ENCODE data around the gene GRM4.
A peak's percentile ranks its signal among the peaks of the same experiment; 100 is the strongest.

GRM4 gene

DNA sequence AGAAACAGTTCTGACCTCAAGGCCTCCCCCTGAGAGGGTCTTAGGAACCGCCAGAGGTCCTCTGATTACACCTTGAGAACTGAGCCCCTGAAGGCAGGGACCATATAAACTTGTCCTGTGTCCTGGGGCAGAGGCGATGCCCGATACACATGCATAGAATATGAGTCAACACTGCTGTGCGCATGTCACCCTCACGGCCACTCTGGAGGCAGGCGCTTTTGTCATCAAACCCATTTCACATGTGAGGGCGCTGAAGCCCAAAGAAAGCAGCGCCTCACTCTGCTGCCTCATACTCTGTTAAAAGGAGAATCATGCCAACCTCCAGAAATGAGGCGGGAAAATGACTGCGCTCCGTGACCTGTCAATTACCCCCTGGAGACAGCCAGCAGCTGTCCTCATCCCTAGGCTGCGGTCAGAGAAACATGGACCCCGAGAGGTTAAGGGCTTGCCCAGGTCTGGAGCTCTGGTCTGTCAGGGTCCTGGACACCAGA is 158.3 kb downstream of the GRM4 start:
- peaks cover 2% of the 10 kb centered on the region for H3K9me3 Mint-ChIP-seq
- H3K27ac Mint-ChIP-seq, result peak overlapping the region in 1 of 3 experiments; percentile 28
- H3K27me3 Mint-ChIP-seq (ENCODE audit: low read depth), result peaks cover 13% of the 10 kb centered on the region
- peaks cover 63% of the 10 kb centered on the region for H3K4me1 Mint-ChIP-seq
- TF ChIP-seq, protein P1, sequence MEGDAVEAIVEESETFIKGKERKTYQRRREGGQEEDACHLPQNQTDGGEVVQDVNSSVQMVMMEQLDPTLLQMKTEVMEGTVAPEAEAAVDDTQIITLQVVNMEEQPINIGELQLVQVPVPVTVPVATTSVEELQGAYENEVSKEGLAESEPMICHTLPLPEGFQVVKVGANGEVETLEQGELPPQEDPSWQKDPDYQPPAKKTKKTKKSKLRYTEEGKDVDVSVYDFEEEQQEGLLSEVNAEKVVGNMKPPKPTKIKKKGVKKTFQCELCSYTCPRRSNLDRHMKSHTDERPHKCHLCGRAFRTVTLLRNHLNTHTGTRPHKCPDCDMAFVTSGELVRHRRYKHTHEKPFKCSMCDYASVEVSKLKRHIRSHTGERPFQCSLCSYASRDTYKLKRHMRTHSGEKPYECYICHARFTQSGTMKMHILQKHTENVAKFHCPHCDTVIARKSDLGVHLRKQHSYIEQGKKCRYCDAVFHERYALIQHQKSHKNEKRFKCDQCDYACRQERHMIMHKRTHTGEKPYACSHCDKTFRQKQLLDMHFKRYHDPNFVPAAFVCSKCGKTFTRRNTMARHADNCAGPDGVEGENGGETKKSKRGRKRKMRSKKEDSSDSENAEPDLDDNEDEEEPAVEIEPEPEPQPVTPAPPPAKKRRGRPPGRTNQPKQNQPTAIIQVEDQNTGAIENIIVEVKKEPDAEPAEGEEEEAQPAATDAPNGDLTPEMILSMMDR (IDR thresholded peaks at IDR 0.05; ENCODE audit: unreplicated experiment in 3 of 3), result no peak
- H3K4me3 Mint-ChIP-seq, result no peak overlapping the region
- H3K36me3 Mint-ChIP-seq (ENCODE audit: low read depth), result no peaks in the 10 kb centered on the region

DNA sequence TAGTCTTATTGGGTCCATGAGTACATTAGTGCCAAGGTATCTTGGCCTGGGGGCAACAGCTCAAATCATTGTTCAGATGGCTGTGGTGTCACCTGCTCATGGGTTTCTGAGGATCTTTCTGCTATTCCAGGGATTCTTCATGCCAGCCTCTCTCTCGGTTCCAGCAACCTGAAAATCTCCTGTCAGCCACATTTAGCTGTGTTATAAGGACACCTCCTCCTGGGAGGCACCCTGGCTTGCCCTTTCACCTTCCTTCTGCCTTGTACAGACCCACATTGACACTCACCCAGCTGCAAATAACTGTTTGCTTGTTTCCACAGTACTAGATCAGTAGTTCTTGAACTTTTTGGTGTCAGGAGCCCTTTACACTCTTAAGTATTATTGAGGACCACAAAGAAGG is 159.9 kb downstream of the GRM4 start:
- TF ChIP-seq, protein P1 (IDR thresholded peaks at IDR 0.05; ENCODE audit: unreplicated experiment in 3 of 3), result no peak
- Mint-ChIP-seq H3K4me1 (peaks cover 64% of the 10 kb centered on the region), H3K36me3 (ENCODE audit: low read depth) (no peaks in the 10 kb centered on the region), H3K27me3 (ENCODE audit: low read depth) (peaks cover 15% of the 10 kb centered on the region), H3K9me3 (peaks cover 2% of the 10 kb centered on the region), H3K27ac (no peak overlapping the region), H3K4me3 (no peak overlapping the region)

DNA sequence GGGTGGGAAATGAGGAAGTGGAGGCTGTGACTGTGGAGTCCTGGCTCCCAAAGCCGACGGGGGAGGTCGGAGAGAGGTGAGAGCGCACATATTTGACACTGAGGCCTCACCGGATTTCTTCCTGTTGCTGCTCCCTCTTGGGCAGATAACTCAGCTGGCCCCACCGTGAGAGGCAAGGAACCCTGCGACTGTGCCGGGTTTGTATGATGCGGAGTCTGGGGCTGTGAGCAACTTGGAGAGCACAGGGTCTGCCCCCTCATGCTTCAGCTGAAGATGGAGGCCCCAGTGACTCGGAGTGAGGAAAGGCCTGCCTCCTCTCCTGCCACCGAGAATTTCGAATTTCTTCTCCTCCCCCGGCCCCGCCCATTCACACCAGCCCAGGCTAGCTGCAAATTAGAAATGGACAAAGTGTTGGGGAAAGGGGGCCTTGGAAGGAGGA is 160.6 kb downstream of the GRM4 start:
- Mint-ChIP-seq H3K4me1 (peaks cover 64% of the 10 kb centered on the region), H3K27me3 (ENCODE audit: low read depth) (peaks cover 15% of the 10 kb centered on the region), H3K4me3 (peak overlapping the region in 1 of 3 experiments; percentile 13), H3K9me3 (peaks cover 2% of the 10 kb centered on the region), H3K36me3 (ENCODE audit: low read depth) (no peaks in the 10 kb centered on the region), H3K27ac (peak overlapping the region; percentile 80 to 89 (median 84))
- TF ChIP-seq, protein P1 (IDR thresholded peaks at IDR 0.05; ENCODE audit: unreplicated experiment in 3 of 3), result no peak

DNA sequence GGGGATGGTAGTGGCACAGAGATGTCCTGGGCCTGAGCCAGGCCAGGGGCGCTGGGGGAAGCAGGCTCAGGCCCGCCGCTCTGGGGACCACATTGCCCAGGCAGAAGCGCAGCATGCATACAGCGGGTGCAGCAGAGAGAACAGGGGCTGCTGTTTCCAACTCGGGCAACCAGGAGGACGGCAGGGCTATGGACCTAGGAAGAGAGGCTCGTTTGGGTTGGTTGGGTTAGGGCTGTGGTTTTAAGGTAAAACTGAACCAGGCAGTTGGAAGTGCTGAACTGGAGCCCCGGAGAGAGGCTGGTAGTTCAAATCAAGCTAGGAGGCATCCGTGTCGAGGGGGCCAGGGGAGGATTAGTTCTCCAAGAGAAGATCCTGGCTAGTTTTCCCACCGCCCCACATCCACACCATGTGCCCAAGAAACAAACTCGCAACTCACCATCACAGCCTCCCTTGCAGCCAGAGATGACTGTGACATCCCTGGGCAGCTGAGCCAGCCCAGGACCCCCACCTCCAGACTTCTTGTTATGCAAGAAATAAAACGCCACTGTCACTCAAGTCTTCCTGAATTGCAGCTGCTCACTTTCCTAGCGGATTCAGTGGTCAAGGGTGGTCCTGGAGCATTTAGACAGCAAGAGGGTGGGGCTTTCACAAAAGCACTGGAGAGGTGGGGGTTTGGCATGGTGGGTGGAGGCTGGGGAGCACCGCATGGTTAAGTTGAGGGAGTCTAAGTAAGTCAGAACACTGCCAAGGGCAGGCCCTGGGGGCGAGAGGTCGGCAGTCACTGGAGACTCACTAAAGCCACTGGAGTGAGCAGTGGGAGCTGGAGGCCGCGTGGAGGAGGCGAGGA is 161.2 kb downstream of the GRM4 start:
- peak overlapping the region in 1 of 3 experiments; percentile 13 for H3K4me3 Mint-ChIP-seq

DNA sequence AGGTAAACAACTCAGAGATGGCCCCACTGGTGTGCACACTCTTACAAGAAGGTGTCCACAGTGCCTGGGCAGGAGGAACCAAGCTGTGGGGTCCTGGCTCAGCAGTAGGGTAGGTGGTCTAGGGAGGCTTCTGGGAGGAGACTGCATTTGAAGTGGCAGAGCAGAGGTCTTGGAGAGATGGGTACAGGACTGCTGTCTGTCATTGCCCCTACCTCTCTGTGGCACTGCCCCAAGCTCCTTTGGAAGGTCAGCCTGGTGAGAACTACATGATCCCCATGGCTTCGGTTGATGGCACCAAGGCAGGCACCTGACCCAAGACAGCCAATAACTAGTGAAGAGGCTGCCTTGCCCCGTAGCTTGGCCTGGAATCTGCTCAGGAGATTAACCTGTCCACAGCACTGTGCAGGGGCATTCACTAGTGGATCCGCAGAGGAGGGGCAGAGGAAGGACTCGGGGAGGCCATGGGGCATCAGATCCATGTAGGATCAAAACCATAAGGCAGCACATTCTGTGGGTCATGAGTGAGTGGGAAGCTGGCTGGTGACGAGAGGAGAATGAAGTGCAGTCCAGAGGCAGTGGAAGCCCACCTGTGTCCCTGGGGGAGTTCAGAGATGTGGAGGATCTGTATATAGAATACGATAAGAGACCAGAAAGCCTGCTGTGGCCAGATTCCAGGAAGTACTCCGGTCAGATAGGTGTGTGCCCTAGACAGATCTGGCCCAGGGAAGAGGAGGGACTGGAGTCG is 162.0 kb downstream of the GRM4 start:
- TF ChIP-seq, protein P1 (IDR thresholded peaks at IDR 0.05; ENCODE audit: unreplicated experiment in 3 of 3), result no peak
- H3K36me3 Mint-ChIP-seq (ENCODE audit: low read depth), result no peaks in the 10 kb centered on the region
- H3K4me1 Mint-ChIP-seq, result peaks cover 51% of the 10 kb centered on the region
- peaks cover 20% of the 10 kb centered on the region for H3K27me3 Mint-ChIP-seq (ENCODE audit: low read depth)
- peak overlapping the region; percentile 80 to 89 (median 84) for H3K27ac Mint-ChIP-seq
- H3K4me3 Mint-ChIP-seq, result peak overlapping the region in 1 of 3 experiments; percentile 1
- peaks cover 2% of the 10 kb centered on the region for H3K9me3 Mint-ChIP-seq

More for the DNA sequence above, 161.2 kb downstream of the GRM4 start:
- Mint-ChIP-seq H3K4me1 (peaks cover 59% of the 10 kb centered on the region), H3K9me3 (peaks cover 2% of the 10 kb centered on the region), H3K27me3 (ENCODE audit: low read depth) (peaks cover 15% of the 10 kb centered on the region), H3K36me3 (ENCODE audit: low read depth) (no peaks in the 10 kb centered on the region), H3K27ac (peak overlapping the region; percentile 80 to 89 (median 84))
- TF ChIP-seq, protein P1 (IDR thresholded peaks at IDR 0.05; ENCODE audit: unreplicated experiment in 3 of 3), result no peak

Data from nephron (organoid).